Measurements from ENCODE around the gene MATCAP1. TPM values are rescaled to one million over a fixed set of nuclear protein-coding genes. Genes with fewer than 3 reads are reported as not detected.

The MATCAP1 gene
- total and polyA plus RNA-seq, 2 of the 13 experiments (the other 11 are each of a cell fraction or from before 2014, with no cell fraction given), result 11.2 to 24.5 TPM

DNA sequence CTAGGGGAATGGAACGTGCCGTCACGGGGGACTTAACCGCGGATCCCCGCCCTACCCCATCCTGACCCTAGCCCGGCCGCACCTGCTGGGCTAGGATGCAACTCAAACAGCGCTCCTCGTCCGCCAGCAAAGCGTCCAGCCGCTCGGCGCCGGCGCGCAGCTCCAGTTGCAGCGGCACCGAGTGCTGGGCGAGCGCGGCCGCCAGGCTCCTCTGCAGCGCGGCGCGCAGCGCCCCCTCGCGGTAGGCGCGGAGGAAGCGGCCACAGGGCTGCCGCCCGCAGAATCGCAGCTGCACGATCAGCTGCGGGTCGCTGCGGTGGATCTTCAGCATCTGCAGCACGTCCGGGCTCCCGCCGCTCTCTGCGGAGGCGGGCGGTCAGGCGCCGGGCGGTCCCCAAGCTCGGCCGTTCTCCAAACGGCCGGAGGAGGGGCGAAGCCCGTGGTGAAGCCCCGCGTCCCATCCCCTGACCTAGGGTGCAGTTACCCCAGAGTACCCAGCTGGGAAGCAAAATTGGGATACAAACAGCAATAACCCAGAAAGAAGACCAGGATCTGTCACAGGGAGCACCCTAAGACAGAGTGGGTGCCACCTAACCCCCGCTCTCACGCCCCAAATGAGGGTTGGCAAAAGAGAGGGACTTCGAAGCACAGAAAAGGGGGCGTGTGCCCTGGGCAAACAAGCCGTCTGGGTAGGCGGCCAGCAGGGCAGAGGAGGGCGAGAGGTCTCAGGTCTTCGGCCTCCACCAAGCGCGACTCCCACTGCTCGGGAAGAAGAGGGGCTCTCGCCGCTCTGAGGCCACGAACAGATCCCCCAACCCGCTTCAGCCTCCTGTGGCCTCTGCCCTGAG is 28.2 kb downstream of the MATCAP1 start:
- no peak overlapping the region for H2AFZ ChIP-seq (ENCODE audit: low read length)
- intact Hi-C loops (cut with micrococcal nuclease; ENCODE audit: unreplicated experiment), result loop anchor here (1.0 to 10.0 kb wide), 5 partner anchors 45 to 261 kb away; no protein-coding TSS in a partner anchor
- no peak for FAIRE-seq
- H3K79me2 ChIP-seq (ENCODE audit: insufficient read depth, low read length), result no peaks in the 10 kb centered on the region
- 6% methylated on average over 40 of the region's 74 CpGs for whole genome bisulfite sequencing (ENCODE audit: low lambda C conversion rate)
- peaks cover 48% of the 10 kb centered on the region for H3K4me1 ChIP-seq (ENCODE audit: insufficient read depth, low read length)
- H3K4me2 ChIP-seq (ENCODE audit: low read depth, low read length), result peak overlapping the region; percentile 59
- no peak overlapping the region for H3K27ac ChIP-seq (ENCODE audit: extremely low read length, insufficient read depth, low read length)
- peak; percentile 57 for DNase-seq (ENCODE audit: low spot score)
- no peaks in the 10 kb centered on the region for H3K9me3 ChIP-seq (ENCODE audit: low read length)
- no TSS peak for BruUV-seq (replicated peaks)
- ATAC-seq, result peak; percentile 67
- H3K9ac ChIP-seq (ENCODE audit: insufficient read depth, low read depth, low read length), result no peak overlapping the region
- no peaks in the 10 kb centered on the region for H4K20me1 ChIP-seq (ENCODE audit: insufficient read depth, low read length)
- in situ Hi-C loops (cut with HindIII; ENCODE audit: extremely low pct_ligation_motif_present, low pct_unique_long_range_greater_than_20kb), result loop anchor here (5.0 kb wide), 2 partner anchors 138 to 178 kb away; no protein-coding TSS in a partner anchor
- POLR2A ChIA-PET, result interaction anchor here (0.8 to 1.8 kb wide), 12 partner anchors 15 to 142 kb away, joined by 3 to 21 read pairs (median 4); partner anchors contain the start of genes CBFB, NOL3 and PHAF1
- peaks cover 4% of the 10 kb centered on the region in 2 experiments; a peak in 2 of 5 replicates for H3K27me3 ChIP-seq (ENCODE audit: control insufficient read depth in 1 of 2, insufficient read depth in 2 of 2, low read length in 2 of 2)
- peak overlapping the region; percentile 18 to 64 (median 27); a peak in 4 of 6 replicates for H3K4me3 ChIP-seq (replicated peaks in 1 of 3; ENCODE audit: insufficient read depth in 1 of 3, low read depth in 2 of 3, low read length in 3 of 3)
- H3K36me3 ChIP-seq (replicated peaks in 1 of 2; ENCODE audit: control insufficient read depth in 1 of 2, insufficient read depth in 2 of 2, low read length in 2 of 2), result no peaks in the 10 kb centered on the region
- CTCF ChIA-PET (ENCODE audit: low intra/inter-chr PET ratio, low total read pairs), result interaction anchor here (0.6 to 2.4 kb wide), 7 partner anchors 30 to 178 kb away, joined by 3 to 28 read pairs (median 3); partner anchors contain the start of gene PHAF1
- TF ChIP-seq ZNF83 (CRISPR knock-in tag; IDR thresholded peaks at IDR 0.05; ENCODE audit: borderline replicate concordance), result no peak
- no peak for TF ChIP-seq HOXA5 (CRISPR knock-in tag; IDR thresholded peaks at IDR 0.05)
- TF ChIP-seq FOXC1 (CRISPR knock-in tag; IDR thresholded peaks at IDR 0.05; ENCODE audit: borderline replicate concordance), result peak; percentile 40; the same call in 1 of the 2 replicates
- no peak; the same call in 1 of the 2 replicates for TF ChIP-seq CBX5 (CRISPR knock-in tag; IDR thresholded peaks at IDR 0.05; ENCODE audit: borderline replicate concordance)
- no peak for TF ChIP-seq ETS1 (CRISPR knock-in tag; IDR thresholded peaks at IDR 0.05)
- no peak for TF ChIP-seq NFE2 (CRISPR knock-in tag; IDR thresholded peaks at IDR 0.05)
- no peak for TF ChIP-seq NFRKB (IDR thresholded peaks at IDR 0.05)
- TF ChIP-seq, protein P1, sequence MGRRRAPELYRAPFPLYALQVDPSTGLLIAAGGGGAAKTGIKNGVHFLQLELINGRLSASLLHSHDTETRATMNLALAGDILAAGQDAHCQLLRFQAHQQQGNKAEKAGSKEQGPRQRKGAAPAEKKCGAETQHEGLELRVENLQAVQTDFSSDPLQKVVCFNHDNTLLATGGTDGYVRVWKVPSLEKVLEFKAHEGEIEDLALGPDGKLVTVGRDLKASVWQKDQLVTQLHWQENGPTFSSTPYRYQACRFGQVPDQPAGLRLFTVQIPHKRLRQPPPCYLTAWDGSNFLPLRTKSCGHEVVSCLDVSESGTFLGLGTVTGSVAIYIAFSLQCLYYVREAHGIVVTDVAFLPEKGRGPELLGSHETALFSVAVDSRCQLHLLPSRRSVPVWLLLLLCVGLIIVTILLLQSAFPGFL (CRISPR knock-in tag; IDR thresholded peaks at IDR 0.05), result no peak
- no peak for TF ChIP-seq ZNF430 (CRISPR knock-in tag; IDR thresholded peaks at IDR 0.05)
- no peak for TF ChIP-seq ZNF292 (CRISPR knock-in tag; IDR thresholded peaks at IDR 0.05; ENCODE audit: borderline replicate concordance, low read depth)
- TF ChIP-seq ZNF891 (CRISPR knock-in tag; IDR thresholded peaks at IDR 0.05), result no peak
- no peak; the same call in 1 of the 2 replicates for TF ChIP-seq ZNF674 (CRISPR knock-in tag; IDR thresholded peaks at IDR 0.05; ENCODE audit: low read depth)
- TF ChIP-seq ZNF552 (CRISPR knock-in tag; IDR thresholded peaks at IDR 0.05; ENCODE audit: borderline replicate concordance), result no peak
- no peak for TF ChIP-seq FOXP1 (IDR thresholded peaks at IDR 0.05)
- TF ChIP-seq FOXP1 (CRISPR knock-in tag; IDR thresholded peaks at IDR 0.05), result no peak
- no peak for TF ChIP-seq ZNF720 (CRISPR knock-in tag; IDR thresholded peaks at IDR 0.05)
- TF ChIP-seq XBP1 (CRISPR knock-in tag; IDR thresholded peaks at IDR 0.05), result no peak
- TF ChIP-seq RCOR2 (CRISPR knock-in tag; IDR thresholded peaks at IDR 0.05), result no peak
- TF ChIP-seq TBX2 (CRISPR knock-in tag; IDR thresholded peaks at IDR 0.05; ENCODE audit: borderline replicate concordance), result peak; percentile 38; the same call in 1 of the 2 replicates
- TF ChIP-seq, protein P2, sequence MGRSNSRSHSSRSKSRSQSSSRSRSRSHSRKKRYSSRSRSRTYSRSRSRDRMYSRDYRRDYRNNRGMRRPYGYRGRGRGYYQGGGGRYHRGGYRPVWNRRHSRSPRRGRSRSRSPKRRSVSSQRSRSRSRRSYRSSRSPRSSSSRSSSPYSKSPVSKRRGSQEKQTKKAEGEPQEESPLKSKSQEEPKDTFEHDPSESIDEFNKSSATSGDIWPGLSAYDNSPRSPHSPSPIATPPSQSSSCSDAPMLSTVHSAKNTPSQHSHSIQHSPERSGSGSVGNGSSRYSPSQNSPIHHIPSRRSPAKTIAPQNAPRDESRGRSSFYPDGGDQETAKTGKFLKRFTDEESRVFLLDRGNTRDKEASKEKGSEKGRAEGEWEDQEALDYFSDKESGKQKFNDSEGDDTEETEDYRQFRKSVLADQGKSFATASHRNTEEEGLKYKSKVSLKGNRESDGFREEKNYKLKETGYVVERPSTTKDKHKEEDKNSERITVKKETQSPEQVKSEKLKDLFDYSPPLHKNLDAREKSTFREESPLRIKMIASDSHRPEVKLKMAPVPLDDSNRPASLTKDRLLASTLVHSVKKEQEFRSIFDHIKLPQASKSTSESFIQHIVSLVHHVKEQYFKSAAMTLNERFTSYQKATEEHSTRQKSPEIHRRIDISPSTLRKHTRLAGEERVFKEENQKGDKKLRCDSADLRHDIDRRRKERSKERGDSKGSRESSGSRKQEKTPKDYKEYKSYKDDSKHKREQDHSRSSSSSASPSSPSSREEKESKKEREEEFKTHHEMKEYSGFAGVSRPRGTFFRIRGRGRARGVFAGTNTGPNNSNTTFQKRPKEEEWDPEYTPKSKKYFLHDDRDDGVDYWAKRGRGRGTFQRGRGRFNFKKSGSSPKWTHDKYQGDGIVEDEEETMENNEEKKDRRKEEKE (IDR thresholded peaks at IDR 0.05), result no peak

Measured in HepG2 (cell line).